ENCODE data around the gene RGCC.

The RGCC gene

GRCh38 chr13:41434831-41435520 is 22.4 kb upstream of the RGCC start:
- Histone ChIP-seq H3K27me3 (ENCODE audit: control insufficient read depth in 3 of 3, insufficient read depth in 3 of 3, low read depth in 1 of 3, low read length in 3 of 3) (no peaks in the 10 kb centered on the region), H3K4me1 (ENCODE audit: control insufficient read depth in 2 of 2, insufficient read depth in 1 of 2, low read depth in 1 of 2, low read length in 2 of 2) (no peaks in the 10 kb centered on the region), H2BK120ac (ENCODE audit: low read depth, low read length) (no peak overlapping the region), H3K4me3 (ENCODE audit: low read length in 2 of 2) (no peak overlapping the region), H3K14ac (ENCODE audit: low read length) (no peak overlapping the region), H2AK5ac (ENCODE audit: low read depth, low read length) (no peak overlapping the region), H3K27ac (replicated peaks; ENCODE audit: low read length) (no peak overlapping the region), H4K8ac (ENCODE audit: low read depth, low read length) (no peak overlapping the region), H3K9me3 (replicated peaks in 1 of 2; ENCODE audit: control insufficient read depth in 2 of 2, insufficient read depth in 1 of 2, low read depth in 1 of 2, low read length in 2 of 2) (no peaks in the 10 kb centered on the region), H3K4ac (ENCODE audit: low read length) (no peak overlapping the region), H4K91ac (ENCODE audit: low read depth, low read length, poor library complexity) (no peak overlapping the region), H3K23ac (ENCODE audit: low read depth, low read length, poor library complexity) (no peak overlapping the region), H2BK15ac (ENCODE audit: low read length) (no peak overlapping the region), H3K9ac (ENCODE audit: low read depth, low read length, poor library complexity) (no peak overlapping the region), H2BK12ac (ENCODE audit: low read length) (no peak overlapping the region), H3K36me3 (replicated peaks in 1 of 2; ENCODE audit: control insufficient read depth in 2 of 2, insufficient read depth in 2 of 2, low read length in 2 of 2) (no peaks in the 10 kb centered on the region), H2BK5ac (ENCODE audit: low read length) (no peak overlapping the region), H3K79me1 (ENCODE audit: low read depth, low read length) (no peaks in the 10 kb centered on the region), H2AFZ (ENCODE audit: low read length) (no peak overlapping the region), H3K4me2 (ENCODE audit: insufficient read depth, low read length, poor library complexity, severe bottlenecking) (no peak overlapping the region), H3K18ac (ENCODE audit: low read length) (no peak overlapping the region)
- DNase-seq (ENCODE audit: low spot score) = no peak
- no CpG with 5 or more reads among the region's 6 CpGs for WGBS, 2 donors (ENCODE audit: extremely low coverage in 2 of 2, insufficient read length in 2 of 2, insufficient replicate concordance in 1 of 2)

DNA sequence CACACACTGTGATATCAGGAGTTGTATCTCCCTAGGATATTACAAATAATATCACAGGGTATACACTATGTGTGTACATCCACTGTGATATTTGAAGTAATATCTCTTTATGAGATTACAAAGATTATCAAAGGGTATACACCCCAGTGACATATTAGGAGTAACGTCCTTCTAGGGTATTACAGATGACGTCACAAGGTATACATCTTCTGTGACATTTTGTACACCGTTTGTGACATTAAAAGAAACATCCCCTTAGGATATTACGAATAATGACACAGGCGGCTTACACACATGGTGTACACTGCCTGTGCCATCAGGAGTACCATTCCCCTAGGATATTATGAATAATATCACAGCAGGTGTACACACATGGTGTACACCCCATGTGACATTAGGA is 13.4 kb upstream of the RGCC start:
- H3K4ac ChIP-seq (ENCODE audit: low read length) = no peak overlapping the region
- H4K8ac ChIP-seq (ENCODE audit: low read depth, low read length) = no peak overlapping the region
- WGBS, 2 donors (ENCODE audit: extremely low coverage in 2 of 2, insufficient read length in 2 of 2, insufficient replicate concordance in 1 of 2) = no CpG with 5 or more reads among the region's 5 CpGs
- H3K9ac ChIP-seq (ENCODE audit: low read depth, low read length, poor library complexity) = no peak overlapping the region
- no peaks in the 10 kb centered on the region for H3K9me3 ChIP-seq (replicated peaks in 1 of 2; ENCODE audit: control insufficient read depth in 2 of 2, insufficient read depth in 1 of 2, low read depth in 1 of 2, low read length in 2 of 2)
- no peaks in the 10 kb centered on the region for H3K27me3 ChIP-seq (ENCODE audit: control insufficient read depth in 3 of 3, insufficient read depth in 3 of 3, low read depth in 1 of 3, low read length in 3 of 3)
- H3K23ac ChIP-seq (ENCODE audit: low read depth, low read length, poor library complexity) = no peak overlapping the region
- H3K27ac ChIP-seq (replicated peaks; ENCODE audit: low read length) = no peak overlapping the region
- H2BK5ac ChIP-seq (ENCODE audit: low read length) = no peak overlapping the region
- no peak overlapping the region for H2BK12ac ChIP-seq (ENCODE audit: low read length)
- no peak overlapping the region for H3K18ac ChIP-seq (ENCODE audit: low read length)
- H3K4me2 ChIP-seq (ENCODE audit: insufficient read depth, low read length, poor library complexity, severe bottlenecking) = no peak overlapping the region
- no peaks in the 10 kb centered on the region for H3K36me3 ChIP-seq (replicated peaks in 1 of 2; ENCODE audit: control insufficient read depth in 2 of 2, insufficient read depth in 2 of 2, low read length in 2 of 2)
- H2BK120ac ChIP-seq (ENCODE audit: low read depth, low read length) = no peak overlapping the region
- H3K4me1 ChIP-seq (ENCODE audit: control insufficient read depth in 2 of 2, insufficient read depth in 1 of 2, low read depth in 1 of 2, low read length in 2 of 2) = no peaks in the 10 kb centered on the region
- H4K91ac ChIP-seq (ENCODE audit: low read depth, low read length, poor library complexity) = no peak overlapping the region
- no peak for DNase-seq (ENCODE audit: low spot score)
- no peak overlapping the region for H2BK15ac ChIP-seq (ENCODE audit: low read length)
- H3K79me1 ChIP-seq (ENCODE audit: low read depth, low read length) = no peaks in the 10 kb centered on the region
- no peak overlapping the region for H3K14ac ChIP-seq (ENCODE audit: low read length)
- H3K4me3 ChIP-seq (ENCODE audit: low read length in 2 of 2) = no peak overlapping the region
- H2AK5ac ChIP-seq (ENCODE audit: low read depth, low read length) = no peak overlapping the region
- no peak overlapping the region for H2AFZ ChIP-seq (ENCODE audit: low read length)

- Histone ChIP-seq H3K23ac (ENCODE audit: low read depth, low read length, poor library complexity) (no peak overlapping the region), H3K27me3 (ENCODE audit: control insufficient read depth in 3 of 3, insufficient read depth in 3 of 3, low read depth in 1 of 3, low read length in 3 of 3) (peaks cover 4 to 27% (median 21%) of the 10 kb centered on the region in 3 experiments), H3K27ac (replicated peaks; ENCODE audit: low read length) (no peak overlapping the region), H3K36me3 (replicated peaks in 1 of 2; ENCODE audit: control insufficient read depth in 2 of 2, insufficient read depth in 2 of 2, low read length in 2 of 2) (no peaks in the 10 kb centered on the region), H2BK5ac (ENCODE audit: low read length) (no peak overlapping the region), H3K4me1 (ENCODE audit: control insufficient read depth in 2 of 2, insufficient read depth in 1 of 2, low read depth in 1 of 2, low read length in 2 of 2) (no peaks in the 10 kb centered on the region), H3K4me3 (ENCODE audit: low read length in 2 of 2) (no peak overlapping the region), H2BK120ac (ENCODE audit: low read depth, low read length) (no peak overlapping the region), H2AK5ac (ENCODE audit: low read depth, low read length) (no peak overlapping the region), H2BK12ac (ENCODE audit: low read length) (no peak overlapping the region), H2AFZ (ENCODE audit: low read length) (no peak overlapping the region), H3K9ac (ENCODE audit: low read depth, low read length, poor library complexity) (no peak overlapping the region), H3K9me3 (replicated peaks in 1 of 2; ENCODE audit: control insufficient read depth in 2 of 2, insufficient read depth in 1 of 2, low read depth in 1 of 2, low read length in 2 of 2) (no peaks in the 10 kb centered on the region), H4K91ac (ENCODE audit: low read depth, low read length, poor library complexity) (no peak overlapping the region), H4K8ac (ENCODE audit: low read depth, low read length) (no peak overlapping the region), H2BK15ac (ENCODE audit: low read length) (no peak overlapping the region), H3K4me2 (ENCODE audit: insufficient read depth, low read length, poor library complexity, severe bottlenecking) (no peak overlapping the region), H3K14ac (ENCODE audit: low read length) (no peak overlapping the region), H3K79me1 (ENCODE audit: low read depth, low read length) (no peaks in the 10 kb centered on the region), H3K18ac (ENCODE audit: low read length) (no peak overlapping the region), H3K4ac (ENCODE audit: low read length) (no peak overlapping the region)
- no peak for DNase-seq (ENCODE audit: low spot score)
- no CpG with 5 or more reads among the region's 3 CpGs for WGBS, 2 donors (ENCODE audit: extremely low coverage in 2 of 2, insufficient read length in 2 of 2, insufficient replicate concordance in 1 of 2)
Observed at GRCh38 chr13:41452462-41452861, 4.9 kb upstream of the RGCC start.

DNA sequence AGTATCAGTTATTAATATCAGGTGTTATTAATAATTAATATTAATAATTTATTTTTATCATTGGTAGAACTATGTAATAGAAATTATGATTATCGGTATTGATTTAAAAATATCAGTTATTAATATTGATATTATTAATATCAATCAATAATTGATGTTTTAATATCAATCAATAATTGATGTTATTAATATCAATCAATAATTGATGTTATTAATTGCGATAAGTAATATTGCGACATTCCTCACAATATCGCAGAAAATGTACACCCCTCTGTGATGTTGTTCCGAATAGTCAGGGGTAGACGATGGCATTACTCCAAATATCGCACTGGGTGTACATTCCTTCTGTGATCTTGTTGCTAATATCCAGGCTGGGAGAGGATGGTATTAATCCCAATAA is 3.7 kb upstream of the RGCC start:
- Histone ChIP-seq H2BK5ac (ENCODE audit: low read length) (no peak overlapping the region), H3K27ac (replicated peaks; ENCODE audit: low read length) (no peak overlapping the region), H3K9me3 (replicated peaks in 1 of 2; ENCODE audit: control insufficient read depth in 2 of 2, insufficient read depth in 1 of 2, low read depth in 1 of 2, low read length in 2 of 2) (no peaks in the 10 kb centered on the region), H3K14ac (ENCODE audit: low read length) (no peak overlapping the region), H3K4ac (ENCODE audit: low read length) (no peak overlapping the region), H3K4me2 (ENCODE audit: insufficient read depth, low read length, poor library complexity, severe bottlenecking) (no peak overlapping the region), H3K4me1 (ENCODE audit: control insufficient read depth in 2 of 2, insufficient read depth in 1 of 2, low read depth in 1 of 2, low read length in 2 of 2) (peaks cover 2 to 5% of the 10 kb centered on the region in 2 donors), H3K79me1 (ENCODE audit: low read depth, low read length) (no peaks in the 10 kb centered on the region), H4K8ac (ENCODE audit: low read depth, low read length) (no peak overlapping the region), H2BK15ac (ENCODE audit: low read length) (no peak overlapping the region), H4K91ac (ENCODE audit: low read depth, low read length, poor library complexity) (no peak overlapping the region), H3K23ac (ENCODE audit: low read depth, low read length, poor library complexity) (no peak overlapping the region), H2AK5ac (ENCODE audit: low read depth, low read length) (no peak overlapping the region), H2BK120ac (ENCODE audit: low read depth, low read length) (no peak overlapping the region), H3K4me3 (ENCODE audit: low read length in 2 of 2) (no peak overlapping the region), H3K9ac (ENCODE audit: low read depth, low read length, poor library complexity) (no peak overlapping the region), H3K18ac (ENCODE audit: low read length) (no peak overlapping the region), H2BK12ac (ENCODE audit: low read length) (no peak overlapping the region), H3K27me3 (ENCODE audit: control insufficient read depth in 3 of 3, insufficient read depth in 3 of 3, low read depth in 1 of 3, low read length in 3 of 3) (peaks cover 15 to 38% (median 32%) of the 10 kb centered on the region in 3 experiments), H3K36me3 (replicated peaks in 1 of 2; ENCODE audit: control insufficient read depth in 2 of 2, insufficient read depth in 2 of 2, low read length in 2 of 2) (no peaks in the 10 kb centered on the region), H2AFZ (ENCODE audit: low read length) (no peak overlapping the region)
- WGBS, 2 donors (ENCODE audit: extremely low coverage in 2 of 2, insufficient read length in 2 of 2, insufficient replicate concordance in 1 of 2) = no CpG with 5 or more reads among the region's 7 CpGs
- DNase-seq (ENCODE audit: low spot score) = no peak

Data from neuronal stem cell (in vitro differentiated cells).